Gastroesophageal sphincter (tissue), 4 donors: Measurements from ENCODE around the gene DIAPH3. TPM values are rescaled to one million over a fixed set of nuclear protein-coding genes. Genes with fewer than 3 reads are reported as not detected.
A peak's percentile ranks its signal among the peaks of the same experiment; 100 is the strongest.

Experiments used
- ATAC-seq: fragments of 150-250 bp; one replicate; pipeline ENCODE4 v1.9.1; 2016; ENCODE audit warnings: mild to moderate bottlenecking, moderate library complexity
- H3K27ac ChIP-seq, 4 donors: fragments of 200-600 bp; sonication (generic) in 3 of 4; 1 replicate in 3 of 4; 2 replicates in 1 of 4; pipeline ENCODE4 v1.5.1; 2016 to 2019
- H3K27me3 ChIP-seq: fragments of 200-600 bp; sonication (generic); one replicate; pipeline ENCODE4 v1.5.1; 2019
- H3K36me3 ChIP-seq, 2 donors: fragments of 200-600 bp; sonication (generic); one replicate each; pipeline ENCODE4 v1.5.1; 2019; ENCODE audit warnings: control low read depth in 1 of 2
- H3K4me1 ChIP-seq, 3 donors: fragments of 200-600 bp; sonication (generic); 1 replicate in 2 of 3; 2 replicates in 1 of 3; pipeline ENCODE4 v1.5.1; 2016 to 2019; ENCODE audit warnings: control low read depth in 2 of 3
- H3K4me3 ChIP-seq, 2 donors: fragments of 200-600 bp; sonication (generic); one replicate each; pipeline ENCODE4 v1.5.1; 2019; ENCODE audit warnings: mild to moderate bottlenecking in 1 of 2, moderate library complexity in 1 of 2
- H3K9me3 ChIP-seq, 3 donors: fragments of 200-600 bp; sonication (generic); one replicate each; pipeline ENCODE4 v1.5.1; 2017 to 2019; ENCODE audit warnings: control low read depth in 2 of 3
- CTCF ChIP-seq, 4 experiments: fragments of 200-600 bp in 2 of 4; fragments of 450-650 bp in 2 of 4; sonication (generic) in 1 of 4; IDR thresholded peaks; one replicate each; pipeline ENCODE4 v1.5.1; 2017 to 2019; ENCODE audit warnings: antibody characterized with exemption in 4 of 4, mild to moderate bottlenecking in 2 of 4, moderate library complexity in 2 of 4
- EP300 ChIP-seq: sonication (generic); formaldehyde crosslinking; IDR thresholded peaks from one replicate; pipeline ENCODE4 v1.6.1; 2017; ENCODE audit warnings: antibody characterized with exemption, mild to moderate bottlenecking
- POLR2A ChIP-seq, 2 donors: fragments of 450-650 bp; IDR thresholded peaks; one replicate each; pipeline ENCODE4 v1.6.1; 2017; ENCODE audit warnings: antibody characterized with exemption in 2 of 2, mild to moderate bottlenecking in 2 of 2, moderate library complexity in 1 of 2
- POLR2AphosphoS5 ChIP-seq: sonication (generic); formaldehyde crosslinking; IDR thresholded peaks from one replicate; pipeline ENCODE4 v1.6.1; 2017; ENCODE audit warnings: antibody characterized with exemption
- WGBS, 2 donors: methylation state at CpG; one replicate each; pipeline ENCODE4 v1.1.5; 2018; ENCODE audit warnings: low coverage in 1 of 2; 5-methylcytosine and 5-hydroxymethylcytosine counted together
- total RNA-seq, 4 donors: library from RNA; depleted of rRNA; stranded (reverse); fragments of >200 nt; gene quantifications; one replicate each; pipeline ENCODE4 v1.1.0, GENCODE V29; 2016

DIAPH3 gene
- total RNA-seq, 4 donors from 2014 or later, result 0.13 to 1.7 (median 0.49) TPM; not detected in 1

- WGBS, 2 donors, result 71 to 82% methylated on average over 2 of the region's 2 CpGs
- H3K36me3 ChIP-seq, result no peaks in the 10 kb centered on the region
- H3K4me1 ChIP-seq, result no peaks in the 10 kb centered on the region
- H3K27me3 ChIP-seq, result no peaks in the 10 kb centered on the region
- TF ChIP-seq POLR2A (IDR thresholded peaks at IDR 0.05) (no peak), POLR2AphosphoS5 (no peak), CTCF (IDR thresholded peaks at IDR 0.05) (no peak), EP300 (no peak)
- no peak overlapping the region for H3K27ac ChIP-seq
- no peaks in the 10 kb centered on the region for H3K9me3 ChIP-seq
- no peak for ATAC-seq
- no peak overlapping the region for H3K4me3 ChIP-seq
These were observed 383.7 kb downstream of the DIAPH3 start for GRCh38 chr13:59780058-59780457.

GRCh38 chr13:59776924-59777690, 386.6 kb downstream of the DIAPH3 start:
- H3K4me3 ChIP-seq, result no peak overlapping the region
- no peaks in the 10 kb centered on the region for H3K9me3 ChIP-seq
- H3K27me3 ChIP-seq, result no peaks in the 10 kb centered on the region
- H3K4me1 ChIP-seq, result peaks cover 0 to 13% (median 0%) of the 10 kb centered on the region in 3 donors
- TF ChIP-seq CTCF (IDR thresholded peaks at IDR 0.05), result no peak
- no peak for TF ChIP-seq EP300
- no peak for TF ChIP-seq POLR2AphosphoS5
- TF ChIP-seq POLR2A (IDR thresholded peaks at IDR 0.05), result no peak
- H3K27ac ChIP-seq, result no peak overlapping the region
- 59 to 61% methylated on average over 5 of the region's 5 CpGs for WGBS, 2 donors
- no peaks in the 10 kb centered on the region for H3K36me3 ChIP-seq
- no peak for ATAC-seq

- TF ChIP-seq POLR2AphosphoS5, result no peak
- TF ChIP-seq CTCF (IDR thresholded peaks at IDR 0.05), result no peak
- TF ChIP-seq POLR2A (IDR thresholded peaks at IDR 0.05), result no peak
- TF ChIP-seq EP300, result no peak
- WGBS, 2 donors, result 8 to 23% methylated on average over 5 to 6 of the region's 6 CpGs
- ATAC-seq, result peak; percentile 56
- Histone ChIP-seq H3K9me3 (no peaks in the 10 kb centered on the region), H3K36me3 (no peaks in the 10 kb centered on the region), H3K4me3 (no peak overlapping the region), H3K27ac (peak overlapping the region in 3 of 4 donors; percentile 24 to 60 (median 34)), H3K27me3 (no peaks in the 10 kb centered on the region), H3K4me1 (peaks cover 0 to 23% (median 0%) of the 10 kb centered on the region in 3 donors)
These were observed 389.2 kb downstream of the DIAPH3 start for GRCh38 chr13:59774491-59774971.

- Histone ChIP-seq H3K36me3 (no peaks in the 10 kb centered on the region), H3K9me3 (no peaks in the 10 kb centered on the region), H3K4me3 (no peak overlapping the region), H3K4me1 (peaks cover 0 to 23% (median 0%) of the 10 kb centered on the region in 3 donors), H3K27me3 (no peaks in the 10 kb centered on the region), H3K27ac (no peak overlapping the region)
- no peak for ATAC-seq
- TF ChIP-seq EP300, result no peak
- TF ChIP-seq CTCF (IDR thresholded peaks at IDR 0.05), result peak; percentile 20 to 64 (median 30)
These were observed 392.5 kb downstream of the DIAPH3 start for GRCh38 chr13:59771272-59771671.

GRCh38 chr13:59770451-59770850, 393.3 kb downstream of the DIAPH3 start:
- H3K36me3 ChIP-seq, result no peaks in the 10 kb centered on the region
- TF ChIP-seq POLR2AphosphoS5 (no peak), CTCF (IDR thresholded peaks at IDR 0.05) (no peak), POLR2A (IDR thresholded peaks at IDR 0.05) (no peak), EP300 (no peak)

More at GRCh38 chr13:59770451-59770850, 393.3 kb downstream of the DIAPH3 start:
- no peak for ATAC-seq
- Histone ChIP-seq H3K4me1 (peaks cover 0 to 23% (median 0%) of the 10 kb centered on the region in 3 donors), H3K4me3 (no peak overlapping the region), H3K27me3 (no peaks in the 10 kb centered on the region), H3K27ac (no peak overlapping the region), H3K9me3 (no peaks in the 10 kb centered on the region)
